HepG2 (cell line): Measurements from ENCODE around the gene USB1. TPM values are rescaled to one million over a fixed set of nuclear protein-coding genes. Genes with fewer than 3 reads are reported as not detected.

Experiments
- ATAC-seq: fragments of 200-7000 bp; cut with Tn5 transposase; 3 replicates; pipeline ENCODE4 v1.9.1; 2020; ENCODE audit warnings: mild to moderate bottlenecking, moderate library complexity
- BruUV-seq: library from RNA; stranded (reverse); fragments of 400-500 nt; replicated peaks from 2 replicates; lab custom pipeline; 2021; lab: Mats Ljungman, UMichigan
- CTCF ChIA-PET: fragments of 300-600 bp; formaldehyde crosslinking; extraction: SDS; loops from one replicate; lab custom pipeline; 2021; ENCODE audit warnings: low total read pairs, inconsistent platforms, low intra/inter-chr PET ratio; lab: Yijun Ruan, JAX
- POLR2A ChIA-PET: fragments of 350-600 bp; sonication (Branson Sonifier 250); formaldehyde crosslinking; loops from one replicate; lab custom pipeline; 2020; ENCODE audit warnings: antibody characterized with exemption, inconsistent platforms; lab: Yijun Ruan, JAX
- DNase-seq: peaks from one replicate; pipeline ENCODE4 v3.0.0-alpha.2; 2015; ENCODE audit warnings: low spot score
- FAIRE-seq: peaks from 3 replicates; lab custom pipeline; 2011; peaks lifted over from hg19 to GRCh38; lab: Jason Lieb, UNC
- H2AFZ ChIP-seq: one replicate; pipeline ENCODE4 v1.6.1; 2011; ENCODE audit warnings: low read length, inconsistent platforms
- H3K27ac ChIP-seq: fragments of 300-600 bp; 3 replicates; pipeline ENCODE4 v1.8.0; 2011; ENCODE audit warnings: mixed run types, mild to moderate bottlenecking, mixed read lengths, low read length, inconsistent platforms; ENCODE audit not compliant: insufficient read depth; ENCODE audit errors: extremely low read length
- H3K27me3 ChIP-seq, 2 experiments: fragments of 200-600 bp in 1 of 2; 2 replicates in 1 of 2; 3 replicates in 1 of 2; pipeline versions ENCODE4 v1.6.0 to v1.8.0; 2011; ENCODE audit warnings: low read length in 2 of 2, mild to moderate bottlenecking in 2 of 2, moderate library complexity in 2 of 2, inconsistent platforms in 1 of 2; ENCODE audit not compliant: insufficient read depth in 2 of 2, control insufficient read depth in 1 of 2
- H3K36me3 ChIP-seq, 2 experiments: fragments of 200-600 bp in 1 of 2; replicated peaks in 1 of 2; 2 replicates in 1 of 2; 3 replicates in 1 of 2; pipeline versions ENCODE4 v1.5.1 to v1.8.0; 2011; ENCODE audit warnings: low read length in 2 of 2, inconsistent platforms in 1 of 2; ENCODE audit not compliant: insufficient read depth in 2 of 2, control insufficient read depth in 1 of 2
- H3K4me1 ChIP-seq: 2 replicates; pipeline ENCODE4 v1.5.1; 2012; ENCODE audit warnings: low read length, inconsistent platforms; ENCODE audit not compliant: insufficient read depth
- H3K4me2 ChIP-seq: 2 replicates; pipeline ENCODE4 v1.6.0; 2011; ENCODE audit warnings: low read depth, low read length, inconsistent platforms
- H3K4me3 ChIP-seq, 3 experiments: fragments of 200-600 bp in 1 of 3; sonication (generic), shearing (Covaris generic) in 1 of 3; replicated peaks in 1 of 3; 2 replicates each; pipeline ENCODE4 v1.5.1; 2011 to 2016; ENCODE audit warnings: low read length in 3 of 3, inconsistent platforms in 2 of 3, low read depth in 2 of 3, mild to moderate bottlenecking in 2 of 3, control low read depth in 1 of 3, mixed read lengths in 1 of 3; ENCODE audit not compliant: insufficient read depth in 1 of 3
- H3K79me2 ChIP-seq: one replicate; pipeline ENCODE4 v1.6.1; 2011; ENCODE audit warnings: low read length, inconsistent platforms; ENCODE audit not compliant: insufficient read depth
- H3K9ac ChIP-seq: 2 replicates; pipeline ENCODE4 v1.6.0; 2011; ENCODE audit warnings: mild to moderate bottlenecking, low read depth, low read length, inconsistent platforms; ENCODE audit not compliant: insufficient read depth
- H3K9me3 ChIP-seq: 2 replicates; pipeline ENCODE4 v1.5.1; 2012; ENCODE audit warnings: mild to moderate bottlenecking, low read length
- H4K20me1 ChIP-seq: 2 replicates; pipeline ENCODE4 v1.6.0; 2011; ENCODE audit warnings: inconsistent platforms, mild to moderate bottlenecking, low read length, moderate library complexity; ENCODE audit not compliant: insufficient read depth
- BCLAF1 ChIP-seq: fragments of 450-650 bp; IDR thresholded peaks from 2 replicates; pipeline ENCODE4 v1.6.1; 2017; ENCODE audit warnings: mild to moderate bottlenecking
- EZH2 ChIP-seq: conservative IDR thresholded peaks from 2 replicates; pipeline ENCODE4 v1.6.1; 2012; ENCODE audit warnings: mild to moderate bottlenecking, low read depth, low read length, moderate library complexity
- GFI1 ChIP-seq: sonication (generic); formaldehyde crosslinking; IDR thresholded peaks from 2 replicates; pipeline ENCODE4 v1.5.0; 2020; ENCODE audit warnings: missing genetic modification reagents, mild to moderate bottlenecking, borderline replicate concordance
- HBP1 ChIP-seq: IDR thresholded peaks from 2 replicates; pipeline ENCODE4 v1.6.1; 2016; ENCODE audit warnings: low read depth, control low read depth
- KDM2A ChIP-seq: sonication (generic); formaldehyde crosslinking; IDR thresholded peaks from 2 replicates; pipeline ENCODE4 v1.4.0; 2020; ENCODE audit warnings: low read depth, missing genetic modification reagents, borderline replicate concordance
- MBNL3 ChIP-seq: fragments of 250-450 bp; sonication (Bioruptor Pico); conservative IDR thresholded peaks from 2 replicates; pipeline ENCODE4 v1.8.0; 2022; ENCODE audit warnings: mild to moderate bottlenecking, inconsistent platforms
- MTA3 ChIP-seq: sonication (generic); formaldehyde crosslinking; IDR thresholded peaks from 2 replicates; pipeline ENCODE4 v1.4.0; 2020; ENCODE audit warnings: missing genetic modification reagents
- MZF1 ChIP-seq: sonication (generic); formaldehyde crosslinking; IDR thresholded peaks from 2 replicates; pipeline ENCODE4 v1.8.1; 2023; ENCODE audit warnings: mild to moderate bottlenecking, missing genetic modification reagents, borderline replicate concordance
- REPIN1 ChIP-seq: sonication (generic); formaldehyde crosslinking; IDR thresholded peaks from 2 replicates; pipeline ENCODE4 v1.8.0; 2022; ENCODE audit warnings: missing genetic modification reagents, low read depth, mild to moderate bottlenecking, borderline replicate concordance
- SOX13 ChIP-seq, 3 experiments: fragments of 450-650 bp in 1 of 3; sonication (generic) in 1 of 3; formaldehyde crosslinking in 1 of 3; IDR thresholded peaks in 2 of 3; conservative IDR thresholded peaks in 1 of 3; 2 replicates each; pipeline versions ENCODE4 v1.5.0 to v1.6.1; 2016 to 2020; ENCODE audit warnings: antibody characterized with exemption in 1 of 3, mild to moderate bottlenecking in 1 of 3, missing compliant biosample characterization in 1 of 3, missing genetic modification reagents in 1 of 3, moderate library complexity in 1 of 3
- SP4 ChIP-seq: sonication (generic); formaldehyde crosslinking; IDR thresholded peaks from 2 replicates; pipeline ENCODE4 v1.8.1; 2023; ENCODE audit warnings: mild to moderate bottlenecking, missing genetic modification reagents
- ZFP36L1 ChIP-seq: sonication (generic); formaldehyde crosslinking; IDR thresholded peaks from 2 replicates; pipeline ENCODE4 v1.8.0; 2022; ENCODE audit warnings: mild to moderate bottlenecking, missing genetic modification reagents, moderate library complexity
- ZFP37 ChIP-seq: sonication (generic); formaldehyde crosslinking; IDR thresholded peaks from 2 replicates; pipeline ENCODE4 v1.4.0; 2020; ENCODE audit warnings: missing genetic modification reagents, borderline replicate concordance
- ZGPAT ChIP-seq: IDR thresholded peaks from 2 replicates; pipeline ENCODE4 v1.6.1; 2016; ENCODE audit warnings: mild to moderate bottlenecking
- ZIK1 ChIP-seq: sonication (generic); formaldehyde crosslinking; IDR thresholded peaks from 2 replicates; pipeline ENCODE4 v1.5.0; 2020; ENCODE audit warnings: mild to moderate bottlenecking, low read depth, missing genetic modification reagents, borderline replicate concordance
- ZNF777 ChIP-seq: sonication (generic); formaldehyde crosslinking; IDR thresholded peaks from 2 replicates; pipeline ENCODE4 v1.4.0; 2020; ENCODE audit warnings: missing genetic modification reagents
- ZNF878 ChIP-seq: sonication (generic); formaldehyde crosslinking; IDR thresholded peaks from 2 replicates; pipeline ENCODE4 v1.8.1; 2023; ENCODE audit warnings: mild to moderate bottlenecking, missing genetic modification reagents, moderate library complexity
- whole genome bisulfite sequencing: methylation state at CpG from one replicate; pipeline ENCODE4 v1.1.6; 2017; ENCODE audit warnings: low lambda C conversion rate; 5-methylcytosine and 5-hydroxymethylcytosine counted together
- in situ Hi-C: cut with HindIII; loops from 2 replicates; pipeline ENCODE4 v1.10.0; 2017; ENCODE audit warnings: low pct_unique_long_range_greater_than_20kb; ENCODE audit not compliant: extremely low pct_ligation_motif_present
- intact Hi-C: fragments of 100-400 bp; cut with micrococcal nuclease; formaldehyde crosslinking; loops from one replicate; pipeline ENCODE4 v1.10.0; 2022; ENCODE audit not compliant: unreplicated experiment
- polyA plus RNA-seq, 8 experiments: library from polyadenylated mRNA; depleted of rRNA in 3 of 8; stranded (reverse) in 7 of 8; unstranded in 1 of 8; fragments of >200 nt; fragmentation: Illumina TruSeq in 4 of 8; extraction: Trizol in 4 of 8; gene quantifications; 2 replicates each; pipeline versions ENCODE4 v1.2.1 to v1.2.3, GENCODE V29; 2011 to 2016; ENCODE audit warnings: low read depth in 4 of 8, missing spikeins in 1 of 8, mixed read lengths in 1 of 8; ENCODE audit not compliant: insufficient read depth in 1 of 8
- total RNA-seq, 5 experiments: library from RNA; depleted of rRNA; stranded (reverse); fragments of >200 nt; fragmentation: Illumina TruSeq; extraction: Trizol; gene quantifications; 2 replicates each; pipeline ENCODE4 v1.2.3, GENCODE V29; 2016; ENCODE audit warnings: low read depth in 1 of 5

Gene USB1
- total and polyA plus RNA-seq, 2 of the 13 experiments (the other 11 are each of a cell fraction or from before 2014, with no cell fraction given) = 16.7 to 65.4 TPM

DNA sequence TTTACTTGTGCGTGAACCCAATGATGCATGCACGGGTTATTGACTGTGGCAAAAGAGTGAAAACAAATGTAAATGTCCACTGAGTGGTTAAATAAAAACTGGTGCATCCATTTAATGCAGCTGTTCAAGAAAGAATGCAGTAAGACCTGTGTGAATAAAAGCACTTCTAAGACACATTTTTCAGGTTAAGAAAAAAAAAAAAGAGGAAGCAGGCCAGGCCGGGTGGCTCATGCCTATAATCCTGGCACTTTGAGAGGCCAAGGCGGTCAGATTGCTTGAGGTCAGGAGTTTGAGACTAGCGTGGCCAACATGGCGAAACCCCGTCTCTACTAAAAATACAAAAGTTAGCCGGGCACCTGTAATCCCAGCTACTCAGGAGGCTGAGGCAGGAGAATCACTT is 42.1 kb upstream of the USB1 start:
- ChIA-PET CTCF (no interaction called here), POLR2A (no interaction called here)
- Histone ChIP-seq H3K27me3 (peaks cover 8 to 70% of the 10 kb centered on the region in 2 experiments; a peak in 4 of 5 replicates), H3K79me2 (no peaks in the 10 kb centered on the region), H3K4me2 (no peak overlapping the region), H3K4me1 (peaks cover 30% of the 10 kb centered on the region), H3K9ac (no peak overlapping the region), H3K27ac (no peak overlapping the region), H3K9me3 (no peaks in the 10 kb centered on the region), H3K36me3 (no peaks in the 10 kb centered on the region), H3K4me3 (no peak overlapping the region), H2AFZ (no peak overlapping the region), H4K20me1 (no peaks in the 10 kb centered on the region)
- intact Hi-C loops (no loop called here), in situ Hi-C loops (no loop called here)
- BruUV-seq = no TSS peak
- 41% methylated on average over 8 of the region's 8 CpGs for WGBS
- no peak for FAIRE-seq
- ATAC-seq = no peak
- DNase-seq = no peak
- TF ChIP-seq GFI1 (CRISPR knock-in tag) (no peak), ZFP36L1 (no peak), SOX13 (IDR thresholded peaks at IDR 0.05) (no peak), SOX13 (CRISPR knock-in tag; conservative IDR thresholded peaks at IDR 0.05 in 1 of 2, IDR thresholded peaks at IDR 0.05 in 1 of 2) (no peak), EZH2 (no peak), SP4 (CRISPR knock-in tag) (no peak), MZF1 (CRISPR knock-in tag) (no peak), ZIK1 (CRISPR knock-in tag) (no peak), MTA3 (no peak), ZNF878 (CRISPR knock-in tag) (no peak), ZNF777 (CRISPR knock-in tag) (no peak), ZFP37 (CRISPR knock-in tag) (no peak), ZGPAT (no peak), MBNL3 (no peak), REPIN1 (CRISPR knock-in tag) (no peak), KDM2A (CRISPR knock-in tag) (no peak), BCLAF1 (no peak), HBP1 (CRISPR knock-in tag) (no peak)
